Liver (tissue), 3 donors: ENCODE data around the gene MYRFL.

Experiments used
- ATF3 ChIP-seq: IDR thresholded peaks from 2 replicates; pipeline ENCODE4 v1.6.1; 2016; ENCODE audit warnings: antibody characterized with exemption
- CTCF ChIP-seq: fragments of 150-350 bp; IDR thresholded peaks from 2 replicates; pipeline ENCODE4 v1.5.1; 2017; ENCODE audit warnings: improper control_type of control experiment, low read depth, low read length; ENCODE audit not compliant: missing input control
- REST ChIP-seq: IDR thresholded peaks from 2 replicates; pipeline ENCODE4 v1.6.1; 2016; ENCODE audit warnings: antibody characterized with exemption, mild to moderate bottlenecking
- RXRA ChIP-seq, 2 donors: IDR thresholded peaks; 2 replicates each; pipeline ENCODE4 v1.6.1; 2017 to 2018; ENCODE audit warnings: antibody characterized with exemption in 2 of 2, mild to moderate bottlenecking in 1 of 2
- SP1 ChIP-seq: IDR thresholded peaks from 2 replicates; pipeline ENCODE4 v1.6.1; 2018; ENCODE audit warnings: antibody characterized with exemption, mild to moderate bottlenecking
- TAF1 ChIP-seq: conservative IDR thresholded peaks from 2 replicates; pipeline ENCODE4 v1.6.1; 2016; ENCODE audit warnings: antibody characterized with exemption, mild to moderate bottlenecking
- ZBTB33 ChIP-seq: IDR thresholded peaks from 2 replicates; pipeline ENCODE4 v1.6.1; 2016; ENCODE audit warnings: antibody characterized with exemption
- donor health status: healthy.
- donor health status: healthy.

GRCh38 chr12:69840727-69841126 lies 15.7 kb downstream of the MYRFL start:
- TF ChIP-seq RXRA (IDR thresholded peaks at IDR 0.05) (peak in 1 of 2 donors; percentile 28), CTCF (no peak), ZBTB33 (no peak), ATF3 (no peak), TAF1 (no peak), REST (no peak), SP1 (no peak)
